Stimulated activated CD8-positive, alpha-beta memory T cell treated with anti-CD3 and anti-CD28 coated beads, Interleukin-15, amount 100 ng/mL, for 4 hours (primary cell): ENCODE measurements around the gene ATP6V0A4.

ENCODE experiments used
- DNase-seq, 2 donors: peaks; one replicate each; pipeline ENCODE4 v3.0.0-alpha.2; 2020; ENCODE audit warnings: low read depth in 2 of 2

Gene ATP6V0A4

GRCh38 chr7:138661069-138661635 lies 136.8 kb downstream of the ATP6V0A4 start:
- no peak for DNase-seq

GRCh38 chr7:138658889-138659288 lies 139.1 kb downstream of the ATP6V0A4 start:
- DNase-seq: no peak

- DNase-seq: no peak
Observed at GRCh38 chr7:138657854-138658386, 140.1 kb downstream of the ATP6V0A4 start.

GRCh38 chr7:138656952-138657351 lies 141.0 kb downstream of the ATP6V0A4 start:
- no peak for DNase-seq
